BLaER1 (cell line): ENCODE measurements around the gene MAFF.

Experiments used
- H3K27ac ChIP-seq: shearing (Covaris generic); formaldehyde crosslinking; 2 replicates; pipeline ENCODE4 v1.8.1; 2022
- H3K27me3 ChIP-seq: shearing (Covaris generic); formaldehyde crosslinking; 2 replicates; pipeline ENCODE4 v1.8.1; 2022
- H3K36me3 ChIP-seq: shearing (Covaris generic); formaldehyde crosslinking; 2 replicates; pipeline ENCODE4 v1.8.1; 2022
- H3K4me1 ChIP-seq: shearing (Covaris generic); formaldehyde crosslinking; 2 replicates; pipeline ENCODE4 v1.8.1; 2022
- H3K4me2 ChIP-seq: shearing (Covaris generic); formaldehyde crosslinking; 2 replicates; pipeline ENCODE4 v1.8.1; 2022
- H3K4me3 ChIP-seq: shearing (Covaris generic); formaldehyde crosslinking; 2 replicates; pipeline ENCODE4 v1.8.1; 2022
- H3K9ac ChIP-seq: shearing (Covaris generic); formaldehyde crosslinking; 2 replicates; pipeline ENCODE4 v1.8.1; 2022
- H3K9me3 ChIP-seq: shearing (Covaris generic); formaldehyde crosslinking; 2 replicates; pipeline ENCODE4 v1.8.1; 2022
- H4K20me1 ChIP-seq: shearing (Covaris generic); formaldehyde crosslinking; 2 replicates; pipeline ENCODE4 v1.8.1; 2022
- Cebpa-rat ChIP-seq: shearing (Covaris generic); IDR thresholded peaks from 2 replicates; pipeline ENCODE4 v1.8.1; 2022

Gene MAFF

DNA sequence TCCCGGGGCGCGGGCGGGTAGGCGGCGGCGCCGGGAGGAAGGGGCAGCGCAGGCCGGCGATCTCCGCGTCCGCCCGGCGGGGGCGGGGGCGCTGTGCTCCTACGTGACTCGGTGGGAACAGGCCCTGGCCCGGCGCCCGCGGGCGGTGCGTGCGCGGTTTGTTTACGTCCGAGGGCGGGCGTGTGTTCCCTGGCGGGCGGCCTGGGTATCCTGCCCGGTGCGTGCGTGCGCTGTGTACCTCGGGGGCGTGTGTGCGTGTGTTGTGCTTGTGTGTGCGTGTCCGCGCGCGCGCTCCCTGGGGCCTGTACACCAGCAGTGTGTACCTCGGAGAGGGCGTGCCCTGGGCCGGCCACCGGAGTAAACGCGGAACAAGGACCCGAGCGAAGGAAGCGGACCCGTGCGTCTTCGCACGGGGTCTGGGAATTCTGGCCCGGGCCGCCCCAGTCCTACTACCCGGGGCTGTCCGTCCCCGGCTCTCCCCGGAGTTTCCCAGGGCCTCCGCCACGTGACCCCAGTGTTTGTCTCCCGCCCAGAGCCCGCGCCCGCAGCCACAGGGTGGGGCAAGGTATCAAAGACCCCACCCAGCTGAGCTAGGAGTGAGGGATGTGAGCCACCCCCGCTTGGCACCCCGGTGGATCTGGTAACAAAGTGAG is 769 bp downstream of the MAFF start:
- Histone ChIP-seq H3K4me2 (peak overlapping the region; percentile 100), H3K9ac (peak overlapping the region; percentile 78), H4K20me1 (peaks cover 35% of the 10 kb centered on the region), H3K36me3 (no peaks in the 10 kb centered on the region), H3K27me3 (no peaks in the 10 kb centered on the region), H3K4me1 (peaks cover 77% of the 10 kb centered on the region), H3K4me3 (peak overlapping the region; percentile 83), H3K9me3 (no peaks in the 10 kb centered on the region), H3K27ac (peak overlapping the region; percentile 69)
- TF ChIP-seq Cebpa-rat, result no peak

DNA sequence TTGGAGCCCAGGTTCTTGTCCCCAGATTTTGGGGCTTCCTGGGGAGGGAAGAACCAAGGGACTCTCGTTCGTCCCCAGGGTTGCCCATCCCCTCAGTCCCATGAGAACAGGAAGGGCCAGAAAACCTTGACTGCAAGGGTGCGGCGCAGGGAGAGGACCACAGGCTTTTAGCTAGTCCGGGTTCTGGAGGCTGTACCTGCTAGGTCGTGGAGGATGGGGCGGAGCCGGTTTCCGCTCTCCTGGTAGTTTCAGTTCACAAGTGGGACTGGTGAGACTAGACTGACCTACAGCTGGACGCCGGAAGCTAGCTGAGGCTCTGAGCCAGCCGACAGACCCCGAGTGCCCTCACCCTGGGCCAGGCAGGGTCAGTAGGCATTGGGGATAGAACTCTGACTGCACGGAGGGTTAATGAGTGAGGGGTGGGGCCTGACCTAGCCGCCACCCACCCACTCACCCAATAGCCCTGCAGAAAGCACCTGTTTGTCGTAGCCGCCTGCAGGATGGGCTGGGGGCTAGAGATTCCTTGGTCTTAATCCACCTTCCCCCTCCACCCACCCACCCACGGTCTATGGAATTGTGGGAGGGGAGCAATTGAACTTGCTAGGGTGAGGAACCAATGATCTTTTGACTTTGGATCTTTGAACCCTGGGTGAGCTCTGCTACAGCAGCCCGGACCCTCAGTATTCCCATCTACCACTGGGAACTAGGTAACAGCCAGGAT is 1.5 kb downstream of the MAFF start:
- H3K27ac ChIP-seq, result peak overlapping the region; percentile 69; the same call in 1 of the 2 replicates
- no peak for TF ChIP-seq Cebpa-rat
- no peaks in the 10 kb centered on the region for H3K9me3 ChIP-seq
- H3K4me3 ChIP-seq, result peak overlapping the region; percentile 83
- no peaks in the 10 kb centered on the region for H3K36me3 ChIP-seq
- peaks cover 35% of the 10 kb centered on the region for H4K20me1 ChIP-seq
- no peaks in the 10 kb centered on the region for H3K27me3 ChIP-seq
- peak overlapping the region; percentile 78 for H3K9ac ChIP-seq
- peak overlapping the region; percentile 100 for H3K4me2 ChIP-seq
- H3K4me1 ChIP-seq, result peaks cover 73% of the 10 kb centered on the region

DNA sequence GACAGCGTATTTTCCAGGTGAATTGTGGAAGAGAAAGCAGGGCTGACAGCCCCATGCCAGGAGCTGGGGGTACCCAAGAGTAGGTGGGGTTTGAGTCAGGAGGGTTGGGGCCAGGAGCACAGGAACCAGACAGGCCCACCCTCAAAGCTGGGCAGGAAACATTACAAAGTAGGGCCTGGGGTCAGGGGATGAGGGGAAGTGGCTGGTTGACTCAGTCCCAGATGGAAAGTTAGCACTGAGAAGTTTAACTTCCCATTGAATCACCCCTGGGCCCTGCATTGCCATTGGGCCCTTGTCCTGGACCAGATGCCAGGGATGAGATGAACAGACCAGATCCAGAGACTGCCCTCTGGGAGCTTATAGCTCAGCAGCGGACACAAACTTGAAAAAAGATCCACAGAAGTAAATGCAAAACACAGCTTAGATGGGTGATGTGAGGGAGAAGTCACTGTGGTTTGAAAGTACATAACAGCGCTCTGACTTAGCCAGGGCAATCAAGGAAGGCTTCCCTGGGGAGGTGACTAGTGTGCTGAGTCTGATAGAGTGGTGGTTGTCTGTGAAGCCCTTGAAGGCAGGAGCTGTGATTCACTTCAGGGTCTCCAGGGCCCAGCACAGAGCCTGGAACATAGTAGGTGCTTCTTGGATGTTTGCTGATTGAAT is 2.2 kb downstream of the MAFF start:
- Histone ChIP-seq H3K36me3 (no peaks in the 10 kb centered on the region), H3K4me3 (peak overlapping the region; percentile 83; the same call in 1 of the 2 replicates), H3K9me3 (no peaks in the 10 kb centered on the region)

DNA sequence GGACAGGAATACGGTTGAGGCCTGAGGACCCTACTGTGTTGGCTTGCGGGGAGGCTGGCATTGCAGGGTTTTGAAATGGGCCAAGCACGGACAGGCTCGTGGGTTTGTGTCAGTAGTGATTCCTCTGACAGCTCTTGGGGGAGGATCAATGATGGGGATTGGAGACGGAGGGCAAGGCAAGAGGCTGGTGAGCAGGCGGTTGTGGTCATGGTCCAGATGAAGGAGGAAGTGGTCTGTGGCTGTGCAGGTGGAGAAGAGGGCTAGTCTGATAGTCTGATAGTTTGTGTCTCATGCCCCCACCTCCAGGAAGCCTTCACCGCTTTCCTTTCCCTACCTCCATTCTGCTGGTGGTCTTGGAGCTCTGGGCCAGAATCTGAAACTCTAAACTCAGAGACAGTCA is 3.0 kb downstream of the MAFF start:
- H3K36me3 ChIP-seq, result no peaks in the 10 kb centered on the region
- H3K27me3 ChIP-seq, result no peaks in the 10 kb centered on the region
- no peaks in the 10 kb centered on the region for H3K9me3 ChIP-seq
- no peak overlapping the region for H3K4me3 ChIP-seq
- peaks cover 35% of the 10 kb centered on the region for H4K20me1 ChIP-seq
- H3K9ac ChIP-seq, result peak overlapping the region; percentile 31; the same call in 1 of the 2 replicates
- H3K4me1 ChIP-seq, result peaks cover 58% of the 10 kb centered on the region
- H3K4me2 ChIP-seq, result peak overlapping the region; percentile 100
- H3K27ac ChIP-seq, result 0 out of 2 replicates have a peak overlapping the region, but pooled peaks have one; percentile 8
- TF ChIP-seq Cebpa-rat, result no peak

More for the DNA sequence above, 2.2 kb downstream of the MAFF start:
- peaks cover 66% of the 10 kb centered on the region for H3K4me1 ChIP-seq
- no peak for TF ChIP-seq Cebpa-rat
- no peaks in the 10 kb centered on the region for H3K27me3 ChIP-seq
- H3K27ac ChIP-seq, result no peak overlapping the region
- H3K4me2 ChIP-seq, result peak overlapping the region; percentile 100
- H3K9ac ChIP-seq, result peak overlapping the region; percentile 31; the same call in 1 of the 2 replicates
- peaks cover 35% of the 10 kb centered on the region for H4K20me1 ChIP-seq

DNA sequence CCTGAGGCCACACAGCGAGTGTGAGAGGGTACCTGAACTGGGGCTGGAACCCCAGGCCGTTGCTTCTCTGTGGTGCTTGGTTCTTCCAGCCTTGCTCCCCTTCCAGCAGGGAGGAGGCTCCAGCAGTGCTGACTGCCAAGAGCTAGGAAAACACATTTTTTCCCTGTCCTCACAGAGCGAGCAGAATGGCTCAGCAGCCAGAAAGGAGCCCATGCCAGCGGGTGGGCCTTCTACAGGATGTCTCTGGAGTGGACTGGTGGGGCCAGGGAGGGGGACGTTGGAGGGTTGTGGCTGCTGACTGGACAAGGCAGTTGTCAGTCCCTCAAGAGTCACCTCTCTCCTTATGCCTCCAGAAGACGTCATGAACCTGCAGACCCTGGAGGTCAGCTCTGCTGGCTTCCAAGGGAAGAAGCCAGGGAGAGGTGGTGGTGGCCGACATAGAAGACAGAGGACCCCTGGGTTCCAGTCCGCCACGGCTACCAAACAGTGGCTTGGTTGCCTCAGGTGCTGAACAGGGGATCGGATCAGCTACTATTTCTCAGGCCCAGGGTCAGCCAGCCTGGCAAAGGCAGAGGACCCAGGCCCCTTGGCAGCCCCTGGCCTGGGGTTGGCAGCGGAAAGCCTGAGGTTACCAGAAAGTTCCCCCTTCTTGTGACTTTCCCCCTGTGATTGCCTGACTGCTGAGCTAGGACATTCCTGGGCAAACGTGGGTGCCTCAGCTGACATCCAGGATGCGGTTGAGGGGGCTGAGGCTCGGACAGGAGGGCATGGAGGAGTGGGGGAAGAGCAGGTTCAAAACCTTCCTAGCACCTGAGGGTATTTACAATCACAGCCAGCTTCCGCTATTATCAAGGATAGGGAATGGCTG is 3.7 kb downstream of the MAFF start:
- H4K20me1 ChIP-seq, result peaks cover 35% of the 10 kb centered on the region
- H3K4me3 ChIP-seq, result no peak overlapping the region
- no peak for TF ChIP-seq Cebpa-rat
- H3K4me1 ChIP-seq, result peaks cover 51% of the 10 kb centered on the region
- H3K9me3 ChIP-seq, result no peaks in the 10 kb centered on the region
- peak overlapping the region; percentile 100 for H3K4me2 ChIP-seq
- no peaks in the 10 kb centered on the region for H3K36me3 ChIP-seq
- H3K9ac ChIP-seq, result no peak overlapping the region
- H3K27ac ChIP-seq, result no peak overlapping the region
- no peaks in the 10 kb centered on the region for H3K27me3 ChIP-seq

DNA sequence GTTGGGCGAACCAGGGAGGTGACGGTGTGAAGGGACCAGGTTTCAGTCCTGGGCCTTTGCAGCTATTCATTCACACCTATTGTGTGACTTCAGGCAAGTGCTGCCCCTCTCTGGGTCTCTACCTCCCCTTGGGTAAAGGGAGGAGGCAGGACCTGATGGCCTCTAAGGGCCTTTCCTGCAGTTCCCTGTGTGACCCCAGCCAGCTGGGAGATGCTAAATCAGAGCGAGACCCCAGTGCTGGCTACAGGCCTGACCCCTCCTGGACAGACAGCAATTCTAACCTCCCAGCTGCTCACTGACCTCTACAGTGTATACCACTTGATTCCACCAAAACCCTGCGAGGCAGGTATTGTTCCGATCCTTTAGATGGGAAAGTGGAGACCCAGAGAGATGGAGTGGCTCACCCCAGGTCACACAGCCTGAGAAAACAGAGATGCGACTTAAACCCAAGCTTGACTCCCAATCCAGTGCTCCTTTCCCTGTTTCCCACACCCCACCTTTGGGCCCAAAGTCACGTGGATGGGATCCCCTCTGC is 6.2 kb downstream of the MAFF start:
- H3K36me3 ChIP-seq, result no peaks in the 10 kb centered on the region

DNA sequence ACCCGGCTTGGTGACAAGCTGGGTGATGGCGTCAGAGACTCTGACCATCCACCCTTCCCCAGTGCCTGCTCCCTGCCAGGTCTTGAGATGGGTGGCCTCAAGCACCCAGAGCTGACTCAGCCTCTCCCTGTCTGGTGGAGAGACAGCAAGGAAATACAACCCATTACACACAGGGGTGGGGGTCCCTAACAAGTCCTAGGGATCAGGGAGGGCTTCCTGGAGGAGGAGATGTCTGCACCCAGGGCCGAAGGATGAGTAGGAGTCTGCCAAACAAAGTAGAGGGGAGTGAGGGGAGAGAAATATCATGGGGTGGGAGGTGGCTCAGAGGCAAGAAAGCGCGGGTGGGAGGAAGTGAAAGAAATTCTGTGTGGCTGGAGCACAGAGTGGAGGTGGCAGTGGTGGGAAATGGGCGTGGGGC is 6.8 kb downstream of the MAFF start:
- H4K20me1 ChIP-seq, result peaks cover 33% of the 10 kb centered on the region
- H3K9me3 ChIP-seq, result no peaks in the 10 kb centered on the region
- H3K27ac ChIP-seq, result no peak overlapping the region
- no peak overlapping the region for H3K9ac ChIP-seq
- H3K4me2 ChIP-seq, result no peak overlapping the region
- no peaks in the 10 kb centered on the region for H3K27me3 ChIP-seq
- TF ChIP-seq Cebpa-rat, result no peak
- no peak overlapping the region for H3K4me3 ChIP-seq
- H3K36me3 ChIP-seq, result no peaks in the 10 kb centered on the region
- H3K4me1 ChIP-seq, result peaks cover 41% of the 10 kb centered on the region

More for the DNA sequence above, 6.2 kb downstream of the MAFF start:
- Histone ChIP-seq H3K27me3 (no peaks in the 10 kb centered on the region), H3K9ac (no peak overlapping the region), H3K4me2 (no peak overlapping the region), H3K27ac (no peak overlapping the region), H3K9me3 (no peaks in the 10 kb centered on the region), H4K20me1 (peaks cover 35% of the 10 kb centered on the region), H3K4me1 (peaks cover 41% of the 10 kb centered on the region), H3K4me3 (no peak overlapping the region)
- no peak for TF ChIP-seq Cebpa-rat

DNA sequence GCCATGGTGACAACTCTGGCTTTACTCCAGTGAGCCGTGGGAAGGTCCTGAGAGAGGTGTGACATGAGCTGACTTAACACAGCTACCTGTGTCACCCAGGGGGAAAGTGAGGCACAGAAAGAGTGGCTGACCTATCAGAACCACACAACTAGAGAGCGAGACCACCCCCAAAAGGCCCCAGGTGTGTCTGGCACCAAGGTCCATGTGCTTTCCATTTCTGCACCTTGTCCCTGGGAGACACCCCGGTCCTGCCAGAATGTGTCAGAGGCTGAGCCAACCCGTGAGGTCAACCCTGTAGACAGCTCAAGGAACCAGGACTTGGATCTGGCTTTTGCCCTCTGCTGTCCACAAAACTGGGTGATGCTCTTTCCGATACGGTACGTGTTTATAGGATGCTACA is 9.8 kb downstream of the MAFF start:
- no peak for TF ChIP-seq Cebpa-rat
- Histone ChIP-seq H3K4me1 (peaks cover 26% of the 10 kb centered on the region), H3K9me3 (no peaks in the 10 kb centered on the region), H3K4me2 (no peak overlapping the region), H3K27ac (no peak overlapping the region), H4K20me1 (peaks cover 3% of the 10 kb centered on the region; the same call in 1 of the 2 replicates), H3K9ac (no peak overlapping the region), H3K4me3 (no peak overlapping the region), H3K27me3 (no peaks in the 10 kb centered on the region), H3K36me3 (no peaks in the 10 kb centered on the region)

DNA sequence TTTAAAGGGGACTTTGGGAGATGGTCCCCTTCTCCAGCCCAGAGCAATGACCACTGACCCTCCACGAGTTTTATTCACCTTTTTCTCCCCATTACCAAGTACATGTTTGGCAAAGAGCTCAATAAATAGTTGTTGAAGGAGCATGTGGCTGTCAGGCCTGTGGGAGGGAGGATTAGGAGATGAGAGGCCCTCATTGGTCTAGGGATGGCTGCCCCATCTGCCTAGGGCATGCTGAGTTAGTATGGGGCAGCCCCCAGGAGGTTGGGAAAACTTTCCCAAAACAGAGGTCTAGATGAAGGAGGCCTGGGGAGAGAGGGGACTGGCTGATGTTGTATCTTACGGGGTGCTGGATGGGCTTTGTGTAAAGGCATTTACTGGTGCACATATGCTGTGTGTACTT is 10.6 kb downstream of the MAFF start:
- no peaks in the 10 kb centered on the region for H3K9me3 ChIP-seq
- peaks cover 26% of the 10 kb centered on the region for H3K4me1 ChIP-seq
- H3K4me3 ChIP-seq, result no peak overlapping the region

More for the DNA sequence above, 10.6 kb downstream of the MAFF start:
- H3K4me2 ChIP-seq, result no peak overlapping the region
- no peak for TF ChIP-seq Cebpa-rat
- H3K27me3 ChIP-seq, result no peaks in the 10 kb centered on the region
- no peak overlapping the region for H3K27ac ChIP-seq
- H3K36me3 ChIP-seq, result no peaks in the 10 kb centered on the region
- H4K20me1 ChIP-seq, result no peaks in the 10 kb centered on the region
- H3K9ac ChIP-seq, result no peak overlapping the region
